Neural crest cell (in vitro differentiated cells): Measurements from ENCODE around the gene ZNF541. TPM values are rescaled to one million over a fixed set of nuclear protein-coding genes. Genes with fewer than 3 reads are reported as not detected.

Experiments
- DNase-seq: peaks from one replicate; pipeline ENCODE4 v3.0.0; 2021; ENCODE audit warnings: low read depth, mixed read lengths, low spot score
- H3K27ac Mint-ChIP-seq: one replicate; pipeline ENCODE4 v1.8.0; 2021; ENCODE audit warnings: mild to moderate bottlenecking, mixed read lengths; ENCODE audit not compliant: unreplicated experiment
- H3K27me3 Mint-ChIP-seq: 2 replicates; pipeline ENCODE4 v1.8.0; 2021; ENCODE audit warnings: low read depth, mild to moderate bottlenecking, mixed read lengths
- H3K36me3 Mint-ChIP-seq: 2 replicates; pipeline ENCODE4 v1.8.0; 2021; ENCODE audit warnings: low read depth, mild to moderate bottlenecking, mixed read lengths
- H3K4me1 Mint-ChIP-seq: 2 replicates; pipeline ENCODE4 v1.8.0; 2021; ENCODE audit warnings: mixed read lengths
- H3K4me3 Mint-ChIP-seq: one replicate; pipeline ENCODE4 v1.8.0; 2021; ENCODE audit warnings: mild to moderate bottlenecking, mixed read lengths
- H3K9me3 Mint-ChIP-seq: 2 replicates; pipeline ENCODE4 v1.8.0; 2021; ENCODE audit warnings: mixed read lengths
- CTCF ChIP-seq: fragments of 200-600 bp; sonication (generic); conservative IDR thresholded peaks from 2 replicates; pipeline ENCODE4 v1.5.0; 2021; ENCODE audit warnings: antibody characterized with exemption, mild to moderate bottlenecking
- long read RNA-seq: library from polyadenylated mRNA; unstranded; transcript quantifications from one replicate; pipeline ENCODE4 v2.0.0, GENCODE V29; 2020
- total RNA-seq: library from RNA; stranded (reverse); gene quantifications from 2 replicates; pipeline ENCODE4 v1.2.1, GENCODE V29; 2021

ZNF541 gene
- not detected in 2 replicates for total RNA-seq
- long read RNA-seq = 0 reads

GRCh38 chr19:47573071-47574026 is at the start of gene ZNF541:
ZNF541 (minus strand) TSS chr19:47573148; CDS start chr19:47555856, 17,292 bp downstream.
- H3K27me3 Mint-ChIP-seq = no peaks in the 10 kb centered on the region
- DNase-seq = no peak
- no peak within 1 kb of the TSS for H3K4me3 Mint-ChIP-seq
- no peak within 1 kb of the TSS for H3K27ac Mint-ChIP-seq
- H3K4me1 Mint-ChIP-seq = no peaks in the 10 kb centered on the region
- H3K36me3 Mint-ChIP-seq = no peaks in the 10 kb centered on the region
- no peaks in the 10 kb centered on the region for H3K9me3 Mint-ChIP-seq
- no peak for TF ChIP-seq CTCF

GRCh38 chr19:47619763-47620162 is 46.8 kb upstream of the ZNF541 start:
- TF ChIP-seq CTCF = no peak
- Mint-ChIP-seq H3K27me3 (no peaks in the 10 kb centered on the region), H3K9me3 (no peaks in the 10 kb centered on the region), H3K27ac (peak overlapping the region; percentile 31), H3K4me1 (peaks cover 33% of the 10 kb centered on the region), H3K4me3 (no peak overlapping the region), H3K36me3 (no peaks in the 10 kb centered on the region)
- DNase-seq = no peak

GRCh38 chr19:47618771-47619170 is 45.8 kb upstream of the ZNF541 start:
- peak overlapping the region; percentile 50 for H3K27ac Mint-ChIP-seq
- no peak for DNase-seq

GRCh38 chr19:47615714-47616113 is 42.8 kb upstream of the ZNF541 start:
- peak overlapping the region; percentile 56 for H3K4me3 Mint-ChIP-seq
- H3K9me3 Mint-ChIP-seq = no peaks in the 10 kb centered on the region

More at GRCh38 chr19:47618771-47619170, 45.8 kb upstream of the ZNF541 start:
- TF ChIP-seq CTCF = no peak
- Mint-ChIP-seq H3K4me3 (no peak overlapping the region), H3K4me1 (peaks cover 35% of the 10 kb centered on the region), H3K36me3 (peaks cover 2% of the 10 kb centered on the region), H3K9me3 (no peaks in the 10 kb centered on the region), H3K27me3 (no peaks in the 10 kb centered on the region)

GRCh38 chr19:47615230-47615629 is 42.3 kb upstream of the ZNF541 start:
- Mint-ChIP-seq H3K4me3 (peak overlapping the region; percentile 79), H3K27me3 (no peaks in the 10 kb centered on the region), H3K27ac (no peak overlapping the region), H3K4me1 (peaks cover 57% of the 10 kb centered on the region), H3K9me3 (no peaks in the 10 kb centered on the region), H3K36me3 (peaks cover 2% of the 10 kb centered on the region)
- no peak for TF ChIP-seq CTCF
- no peak for DNase-seq

More at GRCh38 chr19:47615714-47616113, 42.8 kb upstream of the ZNF541 start:
- Mint-ChIP-seq H3K36me3 (peaks cover 2% of the 10 kb centered on the region), H3K4me1 (peaks cover 54% of the 10 kb centered on the region), H3K27me3 (no peaks in the 10 kb centered on the region), H3K27ac (no peak overlapping the region)
- no peak for TF ChIP-seq CTCF
- no peak for DNase-seq
